Omental fat pad (tissue), 4 donors: ENCODE results near the gene ERGIC1. TPM values are rescaled to one million over a fixed set of nuclear protein-coding genes. Genes with fewer than 3 reads are reported as not detected.

Source experiments
- ATAC-seq: fragments of 150-250 bp; one replicate; pipeline ENCODE4 v1.9.1; 2016; ENCODE audit warnings: mild to moderate bottlenecking, moderate library complexity; ENCODE audit not compliant: low FRiP score
- DNase-seq: peaks from one replicate; pipeline ENCODE4 v3.0.0-alpha.2; 2019; ENCODE audit warnings: low spot score
- CTCF ChIP-seq, 3 donors: fragments of 450-650 bp; IDR thresholded peaks; one replicate each; pipeline ENCODE4 v1.5.1; 2016 to 2017; ENCODE audit warnings: antibody characterized with exemption in 3 of 3, mild to moderate bottlenecking in 3 of 3, moderate library complexity in 2 of 3
- total RNA-seq, 4 donors: library from RNA; depleted of rRNA; stranded (reverse); fragments of >200 nt; gene quantifications; one replicate each; pipeline ENCODE4 v1.1.0, GENCODE V29; 2016

Gene ERGIC1
- total RNA-seq, 4 donors from 2014 or later, result 98.8 to 227 (median 129) TPM

GRCh38 chr5:172981931-172982330, 147.9 kb downstream of the ERGIC1 start:
- ATAC-seq (no peak), DNase-seq (no peak)
- no peak for TF ChIP-seq CTCF (IDR thresholded peaks at IDR 0.05)

GRCh38 chr5:172983542-172984243, 149.6 kb downstream of the ERGIC1 start, which contains the start of gene ATP6V0E1:
Gene ATP6V0E1 (plus strand): TSS chr5:172983771. CDS start chr5:172983861, 90 bp downstream.
- ATAC-seq (peak; percentile 93), DNase-seq (peak; percentile 91)
- no peak for TF ChIP-seq CTCF (IDR thresholded peaks at IDR 0.05)

- ATAC-seq (peak; percentile 86), DNase-seq (peak; percentile 59)
- no peak for TF ChIP-seq CTCF (IDR thresholded peaks at IDR 0.05)
These were observed 150.3 kb downstream of the ERGIC1 start for GRCh38 chr5:172984244-172984953.

- DNase-seq (no peak), ATAC-seq (no peak)
- TF ChIP-seq CTCF (IDR thresholded peaks at IDR 0.05), result no peak
These were observed 151.5 kb downstream of the ERGIC1 start for GRCh38 chr5:172985596-172985995.

GRCh38 chr5:172988276-172988675, 154.2 kb downstream of the ERGIC1 start:
- TF ChIP-seq CTCF (IDR thresholded peaks at IDR 0.05), result no peak
- ATAC-seq (no peak), DNase-seq (no peak)

- no peak for TF ChIP-seq CTCF (IDR thresholded peaks at IDR 0.05)
- ATAC-seq, result no peak
- no peak for DNase-seq
These were observed 156.7 kb downstream of the ERGIC1 start for GRCh38 chr5:172990776-172991175.
